Measurements from ENCODE around the gene SYT14.
"Not testable (repeated sequence)": the region's sequence is repeated elsewhere in the genome, so short reads cannot be mapped to it uniquely, and the experiment has no call there.

SYT14 gene

DNA sequence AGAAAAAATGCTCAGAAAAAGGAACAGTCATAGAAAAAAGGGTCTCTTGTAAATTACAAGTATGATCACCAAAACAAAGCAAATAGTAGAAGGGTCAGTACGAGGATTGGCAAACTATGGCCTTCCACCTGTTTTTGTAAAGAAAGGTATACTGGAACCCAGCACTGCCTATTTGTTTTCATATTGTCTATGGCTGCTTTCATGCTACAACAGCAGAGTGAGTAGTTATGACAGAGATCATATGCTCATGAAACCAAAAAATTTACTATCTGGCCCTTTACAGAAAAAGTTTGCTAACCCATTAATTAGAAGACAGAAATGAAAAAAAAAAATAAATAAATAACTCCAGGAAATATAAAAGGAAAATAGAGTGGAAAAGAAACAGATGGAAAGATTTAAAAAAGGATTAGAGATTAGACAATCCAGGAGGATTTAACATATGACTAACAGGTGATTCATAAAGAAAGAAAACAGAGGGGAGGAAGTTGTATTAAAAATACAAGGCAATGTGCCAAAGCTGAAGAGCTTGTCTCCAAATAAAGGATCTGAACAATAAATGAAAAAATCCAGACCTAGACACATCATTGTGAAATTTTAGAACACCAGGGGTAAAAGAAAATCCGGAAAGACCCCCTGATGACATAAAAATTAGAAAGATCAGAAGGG is 186.0 kb downstream of the SYT14 start:
- no peak for DNase-seq

DNA sequence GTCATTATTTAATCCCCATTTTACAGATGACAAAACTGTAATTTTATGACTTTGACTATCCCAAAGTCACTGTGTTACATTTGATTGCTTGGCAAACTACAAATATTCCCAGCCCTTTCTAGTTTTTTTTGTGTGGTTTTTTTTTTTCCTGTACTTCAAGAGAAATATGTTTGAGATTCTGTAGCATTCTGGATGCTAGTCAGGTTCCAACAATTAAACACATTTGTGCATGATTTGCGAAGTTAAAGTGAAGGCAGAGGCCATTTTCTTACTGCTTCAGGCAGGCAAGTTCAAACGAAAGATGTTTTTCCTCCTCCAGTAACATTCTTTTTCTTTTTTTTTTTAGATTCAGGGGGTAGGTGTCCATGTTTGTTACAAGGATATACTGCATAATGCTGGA is 186.7 kb downstream of the SYT14 start:
- no peak for DNase-seq

GRCh38 chr1:210125143-210125542 is 187.1 kb downstream of the SYT14 start:
- no peak for DNase-seq

DNA sequence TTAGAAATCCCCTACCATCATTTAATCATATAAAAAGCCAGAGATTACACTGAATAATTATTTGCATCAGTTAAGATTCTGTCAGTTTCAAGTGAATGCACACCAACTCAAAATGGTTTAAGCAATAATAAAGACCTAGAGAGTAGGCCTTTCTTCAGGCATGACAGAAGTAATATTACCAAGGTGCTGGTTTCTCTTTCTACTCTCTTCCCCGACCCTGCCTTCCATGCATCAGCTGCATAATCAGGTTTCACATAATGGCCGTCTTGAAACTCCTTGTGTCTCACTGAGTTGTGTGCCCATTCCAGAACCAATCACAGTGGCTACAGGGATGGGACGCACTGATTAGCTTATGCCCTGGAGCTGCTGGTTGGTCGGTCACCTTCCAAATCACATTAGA is 191.1 kb downstream of the SYT14 start:
- no peak for DNase-seq

DNA sequence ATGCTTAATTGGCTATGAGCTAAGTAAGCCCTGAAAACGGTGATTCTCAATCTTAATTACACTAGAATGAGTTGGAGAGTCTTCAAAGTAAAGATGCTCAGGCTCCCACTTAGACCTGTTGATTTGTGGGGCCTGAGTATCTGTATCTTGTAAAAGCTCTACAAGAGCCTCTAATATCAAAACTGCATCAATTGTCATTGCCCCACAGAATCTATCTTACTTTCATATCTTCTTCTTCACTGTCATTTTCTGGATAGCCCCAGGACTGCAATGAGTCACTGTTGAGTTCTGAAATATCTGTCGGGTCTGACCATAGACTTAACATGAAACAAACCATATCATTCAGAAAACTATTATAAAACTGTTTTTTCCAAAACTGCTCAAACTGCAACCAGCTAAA is 191.7 kb downstream of the SYT14 start:
- no peak for DNase-seq

DNA sequence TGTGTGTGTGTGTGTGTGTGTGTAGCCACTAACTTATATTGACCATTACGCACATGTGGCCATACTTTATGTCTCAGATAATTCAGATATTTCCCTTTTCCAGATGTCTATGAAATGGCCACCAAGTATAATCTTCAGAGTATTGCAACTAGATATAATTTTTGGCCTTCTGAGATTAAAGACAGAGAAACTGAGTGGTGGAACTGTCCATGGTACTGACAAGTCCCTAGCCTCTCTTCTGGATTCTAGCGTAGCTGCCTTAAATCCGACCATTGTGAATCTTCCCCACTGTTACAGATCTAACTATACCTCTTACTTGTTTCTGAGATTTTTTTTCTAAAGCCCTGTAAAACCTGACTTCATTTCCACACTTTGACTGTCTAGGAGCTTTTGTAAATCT is 194.6 kb downstream of the SYT14 start:
- DNase-seq, result no peak

DNA sequence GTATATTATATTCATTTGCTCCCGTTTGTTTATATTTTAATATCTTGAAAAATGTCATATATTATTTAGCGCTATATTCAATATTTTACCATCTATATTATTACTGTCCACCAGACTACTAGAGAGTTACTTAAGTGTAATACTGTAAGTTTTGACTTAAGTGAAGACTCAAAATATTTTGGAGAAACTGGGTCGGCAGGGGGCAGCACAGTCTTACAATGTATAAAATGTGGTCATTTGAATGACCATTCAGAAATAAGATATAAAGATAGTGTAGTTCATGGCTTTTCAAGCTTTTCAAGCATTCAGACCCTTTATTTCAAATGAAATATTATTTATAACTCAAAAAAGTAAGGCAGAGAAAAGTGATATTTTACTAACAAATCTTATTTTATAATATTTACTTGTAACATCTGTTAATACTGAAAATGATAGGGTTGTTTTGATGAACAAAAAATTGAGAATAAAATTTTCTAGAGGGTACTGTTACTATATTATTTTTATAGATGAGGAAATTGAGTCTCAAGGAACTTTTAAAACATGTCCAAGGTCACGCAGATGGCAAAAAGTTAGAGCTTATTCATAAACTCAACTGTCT is 205.5 kb downstream of the SYT14 start:
- DNase-seq, result peak; percentile 27

DNA sequence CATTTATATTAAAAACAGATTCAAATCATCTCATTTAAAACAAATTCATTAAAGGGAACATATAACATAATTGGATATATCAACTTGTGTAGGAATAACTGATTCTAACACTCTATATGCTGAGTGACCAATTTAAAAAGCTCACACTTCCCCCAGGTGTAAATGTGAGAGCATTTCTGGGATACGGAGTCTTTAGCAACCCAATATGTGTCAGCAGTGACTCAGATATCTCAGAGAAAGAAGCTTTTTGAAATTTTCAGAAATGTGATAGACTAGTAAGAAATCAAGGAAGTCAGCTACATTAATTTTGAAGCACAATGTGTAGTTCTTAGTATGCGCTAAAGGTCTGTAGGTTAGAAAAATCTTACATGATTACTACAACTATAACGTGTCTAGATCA is 206.7 kb downstream of the SYT14 start:
- DNase-seq, result no peak

GRCh38 chr1:210151052-210151672 is 213.1 kb downstream of the SYT14 start:
- DNase-seq, result no peak

- DNase-seq, result no peak
Observed at GRCh38 chr1:210159211-210159610, 221.2 kb downstream of the SYT14 start.

- DNase-seq, result no peak
Observed at GRCh38 chr1:210170220-210170619, 232.2 kb downstream of the SYT14 start.

- DNase-seq, result no peak
Observed at GRCh38 chr1:210174133-210174532, 236.1 kb downstream of the SYT14 start.

DNA sequence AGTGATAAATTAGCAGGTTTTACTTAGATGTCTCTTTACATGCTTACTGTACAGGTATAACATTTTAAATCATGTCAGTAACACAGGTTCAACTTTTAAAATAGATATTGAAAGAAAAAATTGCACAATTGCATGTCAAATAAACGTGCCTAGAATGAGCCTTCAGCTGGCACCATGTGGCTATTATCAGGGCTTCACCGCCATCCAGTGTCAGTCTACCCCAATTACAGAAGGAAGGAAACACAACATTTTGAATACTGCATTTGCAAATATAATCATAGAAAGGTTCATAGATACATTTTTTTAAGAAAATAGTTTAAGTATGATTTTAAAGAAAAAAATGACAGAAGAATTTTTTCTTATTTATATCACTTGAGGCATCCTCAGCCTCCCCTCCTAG is 247.0 kb downstream of the SYT14 start:
- no peak for DNase-seq

DNA sequence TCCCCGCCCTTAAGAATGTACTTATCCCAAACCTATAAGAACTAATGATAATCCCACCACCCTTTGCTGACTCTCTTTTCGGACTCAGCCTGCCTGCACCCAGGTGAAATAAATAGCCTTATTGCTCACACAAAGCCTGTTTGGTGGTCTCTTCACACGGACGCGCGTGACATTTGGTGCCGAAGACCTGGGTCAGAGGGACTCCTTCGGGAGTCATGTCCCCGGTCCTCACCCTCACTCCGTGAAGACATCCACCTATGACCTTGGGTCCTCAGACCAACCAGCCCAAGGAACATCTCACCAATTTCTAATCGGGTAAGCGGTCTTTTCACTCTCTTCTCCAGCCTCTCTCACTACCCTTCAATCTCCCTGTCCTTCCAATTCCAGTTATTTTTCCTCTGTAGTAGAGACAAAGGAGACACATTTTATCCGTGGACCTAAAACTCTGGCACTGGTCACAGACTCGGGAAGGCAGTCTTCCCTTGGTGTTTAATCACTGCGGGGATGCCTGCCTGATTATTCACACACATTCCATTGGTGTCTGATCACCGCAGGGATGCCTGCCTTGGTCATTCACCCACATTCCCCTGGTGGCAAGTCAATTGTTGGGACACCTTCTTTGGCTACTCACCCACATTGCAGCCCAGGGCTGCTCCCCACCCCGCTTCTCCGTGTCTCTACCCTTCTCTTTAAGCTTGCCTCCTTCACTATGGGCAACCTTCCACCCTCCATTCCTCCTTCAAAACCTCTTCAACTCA is 250.0 kb downstream of the SYT14 start:
- DNase-seq, result not testable (repeated sequence)

DNA sequence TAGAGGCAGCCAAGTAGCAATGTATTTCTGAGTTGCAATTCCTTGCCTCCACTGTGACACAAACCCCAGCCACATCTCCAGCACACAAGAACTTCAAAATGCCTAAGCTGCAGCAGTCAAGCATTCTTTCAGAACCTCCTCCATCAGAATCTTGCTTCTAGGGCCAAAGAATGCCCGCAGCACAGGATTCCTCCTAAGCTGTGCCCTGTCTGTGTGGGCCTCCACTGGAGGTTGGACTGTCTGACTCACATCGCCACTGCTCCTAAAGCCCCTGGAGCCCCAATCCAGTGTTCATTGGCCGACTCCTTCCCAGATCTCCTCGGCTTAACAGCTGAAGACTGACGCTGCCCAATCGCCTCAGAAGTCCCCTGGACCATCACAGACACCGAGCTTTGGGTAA is 251.4 kb downstream of the SYT14 start:
- no peak for DNase-seq

DNA sequence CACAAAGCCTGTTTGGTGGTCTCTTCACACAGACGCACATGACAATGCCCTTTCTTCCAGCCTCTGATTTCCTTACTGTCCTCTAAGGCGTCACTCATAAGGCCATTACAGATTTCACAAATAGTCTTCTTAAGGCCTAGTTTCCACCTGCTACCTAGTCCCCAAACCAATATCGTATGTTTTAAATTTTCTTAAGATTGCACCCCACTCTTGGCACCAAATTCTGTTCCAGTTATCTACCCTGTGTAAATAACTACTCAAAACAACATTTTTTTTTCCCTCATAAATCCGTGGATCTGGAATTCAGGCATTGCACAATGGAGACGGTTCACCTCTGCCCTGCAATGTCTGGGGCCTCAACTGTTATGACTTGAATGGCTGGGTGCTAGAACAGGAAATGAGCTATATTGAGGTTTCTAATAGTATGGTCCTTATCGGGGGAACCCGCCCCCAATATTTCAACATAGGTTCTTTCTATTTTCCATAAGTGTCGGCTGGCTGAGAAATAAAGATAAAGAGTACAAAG is 257.7 kb downstream of the SYT14 start:
- DNase-seq, result no peak

GRCh38 chr1:210196266-210196665 is 258.2 kb downstream of the SYT14 start:
- not testable (repeated sequence) for DNase-seq

GRCh38 chr1:210198840-210199239 is 260.8 kb downstream of the SYT14 start:
- no peak for DNase-seq

- DNase-seq, result no peak
Observed at GRCh38 chr1:210200124-210200736, 262.2 kb downstream of the SYT14 start.

GRCh38 chr1:210201681-210202080 is 263.7 kb downstream of the SYT14 start:
- DNase-seq, result no peak

DNA sequence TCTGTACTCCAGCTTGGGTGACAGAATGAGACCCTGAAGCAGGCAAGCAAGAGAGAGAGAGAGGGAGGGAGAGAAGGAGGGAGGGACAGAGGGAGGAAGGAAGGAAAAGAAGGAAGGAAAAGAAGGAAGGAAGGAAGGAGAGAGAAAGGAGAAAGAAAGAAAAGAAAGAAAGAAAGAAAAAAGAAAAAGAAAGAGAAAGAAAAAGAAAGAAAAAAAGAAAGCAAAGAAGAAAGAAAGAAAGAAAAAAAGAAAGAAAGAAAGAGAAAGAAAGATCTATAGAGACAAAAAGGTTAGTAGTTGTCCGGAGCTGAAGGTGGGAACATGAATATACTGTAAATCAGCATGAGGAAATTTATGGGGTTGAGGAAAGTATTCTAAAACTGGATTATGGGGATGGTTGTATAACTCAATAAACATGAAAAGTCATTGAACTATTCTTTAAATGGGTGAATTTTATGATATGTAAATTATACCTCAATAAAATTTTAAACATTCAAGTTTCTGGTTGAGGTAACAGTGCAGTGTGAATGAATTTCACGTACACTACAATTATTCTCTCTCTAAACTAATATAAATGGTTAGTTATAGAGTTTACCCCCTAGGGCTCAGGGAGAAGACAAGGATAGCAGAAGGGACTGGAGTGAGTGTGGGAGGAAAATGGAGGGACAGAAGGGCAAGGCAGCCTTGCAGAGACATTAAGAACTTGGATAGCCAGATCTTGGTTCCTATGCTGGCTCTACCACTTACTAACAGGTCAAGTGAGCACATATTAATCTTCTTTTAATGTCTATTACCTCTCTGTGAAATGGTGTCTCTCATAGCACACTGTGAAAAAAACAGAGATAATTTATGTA is 269.8 kb downstream of the SYT14 start:
- no peak for DNase-seq

GRCh38 chr1:210213335-210213734 is 275.3 kb downstream of the SYT14 start:
- DNase-seq, result no peak
